B cell (primary cell): ENCODE measurements around the gene HLA-DOB. TPM values are rescaled to one million over a fixed set of nuclear protein-coding genes. Genes with fewer than 3 reads are reported as not detected.
A peak's percentile ranks its signal among the peaks of the same experiment; 100 is the strongest.

ENCODE experiments used
- ATAC-seq: fragments of 200-7000 bp; cut with Tn5 transposase; one replicate; pipeline ENCODE4 v1.10.0; 2021; ENCODE audit warnings: low read depth, mild to moderate bottlenecking, moderate number of reproducible peaks, moderate library complexity
- CTCF ChIA-PET: fragments of 350-600 bp; sonication (Branson Sonifier 250); formaldehyde crosslinking; loops from one replicate; lab custom pipeline; 2021; ENCODE audit warnings: antibody characterized with exemption, inconsistent platforms; lab: Charles Lee
- POLR2A ChIA-PET: fragments of 350-600 bp; sonication (Branson Sonifier 250); formaldehyde crosslinking; loops from one replicate; lab custom pipeline; 2021; ENCODE audit warnings: antibody characterized with exemption; lab: Charles Lee
- DNase-seq: peaks from one replicate; pipeline ENCODE4 v3.0.0; 2013
- H2AFZ ChIP-seq: 2 replicates; pipeline ENCODE4 v1.6.1; 2012; ENCODE audit warnings: mild to moderate bottlenecking, low read depth, low read length; ENCODE audit not compliant: insufficient read depth, poor library complexity, severe bottlenecking
- H3K27ac ChIP-seq, 2 donors: 1 replicate in 1 of 2; 2 replicates in 1 of 2; pipeline ENCODE4 v1.5.1; 2012 to 2013; ENCODE audit warnings: low read length in 2 of 2, mild to moderate bottlenecking in 2 of 2, moderate library complexity in 1 of 2
- H3K27me3 ChIP-seq, 4 experiments: fragments of 200-600 bp in 1 of 4; sonication (generic) in 1 of 4; replicated peaks in 1 of 4; 1 replicate in 2 of 4; 2 replicates in 2 of 4; pipeline versions ENCODE4 v1.6.1 to v1.7.0; 2013 to 2016; ENCODE audit warnings: low read length in 3 of 4, mild to moderate bottlenecking in 2 of 4, mixed read lengths in 1 of 4, moderate library complexity in 1 of 4; ENCODE audit not compliant: insufficient read depth in 4 of 4, control insufficient read depth in 3 of 4; ENCODE audit errors: control extremely low read depth in 1 of 4
- H3K36me3 ChIP-seq, 2 experiments: replicated peaks in 1 of 2; 1 replicate in 1 of 2; 2 replicates in 1 of 2; pipeline versions ENCODE4 v1.6.1 to v1.7.1; 2013; ENCODE audit warnings: low read length in 1 of 2; ENCODE audit not compliant: insufficient read depth in 2 of 2, control insufficient read depth in 1 of 2; ENCODE audit errors: control extremely low read depth in 1 of 2, extremely low read depth in 1 of 2
- H3K4me1 ChIP-seq, 2 donors: fragments of 200-600 bp in 1 of 2; sonication (generic) in 1 of 2; 1 replicate in 1 of 2; 2 replicates in 1 of 2; pipeline versions ENCODE4 v1.5.1 to v1.6.1; 2013 to 2017; ENCODE audit warnings: low read length in 2 of 2; ENCODE audit not compliant: control insufficient read depth in 2 of 2, insufficient read depth in 2 of 2
- H3K4me2 ChIP-seq: replicated peaks from 2 replicates; pipeline ENCODE3; 2012; ENCODE audit warnings: mild to moderate bottlenecking, low read depth, low read length; ENCODE audit not compliant: poor library complexity, severe bottlenecking
- H3K4me3 ChIP-seq, 5 experiments: fragments of 200-600 bp in 1 of 5; sonication (generic) in 1 of 5; 1 replicate in 3 of 5; 2 replicates in 2 of 5; pipeline versions ENCODE4 v1.5.1 to v1.7.0; 2011 to 2016; ENCODE audit warnings: low read length in 4 of 5, mild to moderate bottlenecking in 4 of 5, low read depth in 2 of 5, control low read depth in 1 of 5, moderate library complexity in 1 of 5; ENCODE audit not compliant: insufficient read depth in 1 of 5; ENCODE audit errors: control extremely low read depth in 1 of 5, extremely low read depth in 1 of 5
- H3K79me2 ChIP-seq: fragments of 200-600 bp; sonication (generic); one replicate; pipeline ENCODE4 v1.6.0; 2016; ENCODE audit warnings: low read length; ENCODE audit not compliant: control insufficient read depth, insufficient read depth
- H3K9ac ChIP-seq: fragments of 200-600 bp; sonication (generic); 2 replicates; pipeline ENCODE4 v1.6.1; 2017; ENCODE audit warnings: mild to moderate bottlenecking, low read length, moderate library complexity
- H3K9me3 ChIP-seq, 3 donors: one replicate each; pipeline versions ENCODE4 v1.6.1 to v1.7.1; 2013; ENCODE audit warnings: low read length in 2 of 3; ENCODE audit not compliant: control insufficient read depth in 2 of 3, insufficient read depth in 1 of 3; ENCODE audit errors: control extremely low read depth in 1 of 3
- H4K20me1 ChIP-seq: 2 replicates; pipeline ENCODE4 v1.6.0; 2012; ENCODE audit warnings: mild to moderate bottlenecking, low read length; ENCODE audit not compliant: insufficient read depth, control insufficient read depth, poor library complexity, severe bottlenecking
- H3K27ac Mint-ChIP-seq: one replicate; pipeline ENCODE4 v1.8.0; 2021; ENCODE audit warnings: mixed read lengths
- H3K27me3 Mint-ChIP-seq: one replicate; pipeline ENCODE4 v1.8.0; 2021; ENCODE audit warnings: mixed read lengths
- H3K4me1 Mint-ChIP-seq: one replicate; pipeline ENCODE4 v1.8.0; 2021; ENCODE audit warnings: mixed read lengths
- H3K4me3 Mint-ChIP-seq: one replicate; pipeline ENCODE4 v1.8.0; 2021; ENCODE audit warnings: mixed read lengths
- H3K9me3 Mint-ChIP-seq: one replicate; pipeline ENCODE4 v1.8.0; 2022; ENCODE audit warnings: mixed read lengths; ENCODE audit not compliant: insufficient read depth
- EZH2 ChIP-seq: IDR thresholded peaks from 2 replicates; pipeline ENCODE4 v1.6.1; 2012; ENCODE audit warnings: borderline replicate concordance, low read depth, mild to moderate bottlenecking, moderate library complexity, low read length; ENCODE audit not compliant: insufficient read depth, poor library complexity, severe bottlenecking
- WGBS: methylation state at CpG from one replicate; pipeline ENCODE4 v1.1.5; 2013; ENCODE audit warnings: missing lambda C conversion rate; ENCODE audit not compliant: insufficient coverage; 5-methylcytosine and 5-hydroxymethylcytosine counted together
- intact Hi-C: fragments of 100-400 bp; cut with micrococcal nuclease; formaldehyde crosslinking; loops from one replicate; pipeline ENCODE4 v1.10.0; 2022
- polyA plus RNA-seq: library from polyadenylated mRNA; depleted of rRNA; stranded (reverse); fragments of >200 nt; gene quantifications from 2 replicates; pipeline ENCODE4 v1.2.3, GENCODE V29; 2012
- total RNA-seq, 2 donors: library from RNA; stranded (reverse); fragments of 120-200 nt in 1 of 2; gene quantifications; 1 replicate in 1 of 2; 2 replicates in 1 of 2; pipeline versions ENCODE4 v1.2.3 to v1.2.4, GENCODE V29; 2013 to 2022
- TF ChIP-seq, protein P1 (sequence below): fragments of 200-600 bp; IDR thresholded peaks from one replicate; pipeline ENCODE4 v1.8.0; 2022; ENCODE audit warnings: antibody characterized with exemption, mild to moderate bottlenecking

HLA-DOB gene
- total and polyA plus RNA-seq, 2 donors (not counting 1 experiment from before 2014, with no cell fraction given): 109 to 231 TPM

GRCh38 chr6:32847795-32848194, 31.0 kb upstream of the HLA-DOB start:
- H3K27me3 ChIP-seq: no peaks in the 10 kb centered on the region
- Mint-ChIP-seq H3K4me3 (peak overlapping the region; percentile 44), H3K27me3 (no peaks in the 10 kb centered on the region), H3K27ac (peak overlapping the region; percentile 66), H3K4me1 (peaks cover 83% of the 10 kb centered on the region), H3K9me3 (no peaks in the 10 kb centered on the region)
- H4K20me1 ChIP-seq: peaks cover 25% of the 10 kb centered on the region
- H3K4me3 ChIP-seq: no peak overlapping the region
- peaks cover 99% of the 10 kb centered on the region for H3K79me2 ChIP-seq
- ChIA-PET POLR2A (no interaction called here), CTCF (interaction anchor here (1.8 to 11.0 kb wide), 2 partner anchors 9 kb away, joined by 8 to 359 read pairs; partner anchors contain the start of genes PSMB9, TAP1 and TAP2)
- no peaks in the 10 kb centered on the region for H3K9me3 ChIP-seq
- no peak for DNase-seq
- peaks cover 18 to 73% of the 10 kb centered on the region in 2 experiments for H3K36me3 ChIP-seq
- peaks cover 64 to 77% of the 10 kb centered on the region in 2 donors for H3K4me1 ChIP-seq
- H3K27ac ChIP-seq: peak overlapping the region in 1 of 2 donors; percentile 97
- TF ChIP-seq, protein P1, sequence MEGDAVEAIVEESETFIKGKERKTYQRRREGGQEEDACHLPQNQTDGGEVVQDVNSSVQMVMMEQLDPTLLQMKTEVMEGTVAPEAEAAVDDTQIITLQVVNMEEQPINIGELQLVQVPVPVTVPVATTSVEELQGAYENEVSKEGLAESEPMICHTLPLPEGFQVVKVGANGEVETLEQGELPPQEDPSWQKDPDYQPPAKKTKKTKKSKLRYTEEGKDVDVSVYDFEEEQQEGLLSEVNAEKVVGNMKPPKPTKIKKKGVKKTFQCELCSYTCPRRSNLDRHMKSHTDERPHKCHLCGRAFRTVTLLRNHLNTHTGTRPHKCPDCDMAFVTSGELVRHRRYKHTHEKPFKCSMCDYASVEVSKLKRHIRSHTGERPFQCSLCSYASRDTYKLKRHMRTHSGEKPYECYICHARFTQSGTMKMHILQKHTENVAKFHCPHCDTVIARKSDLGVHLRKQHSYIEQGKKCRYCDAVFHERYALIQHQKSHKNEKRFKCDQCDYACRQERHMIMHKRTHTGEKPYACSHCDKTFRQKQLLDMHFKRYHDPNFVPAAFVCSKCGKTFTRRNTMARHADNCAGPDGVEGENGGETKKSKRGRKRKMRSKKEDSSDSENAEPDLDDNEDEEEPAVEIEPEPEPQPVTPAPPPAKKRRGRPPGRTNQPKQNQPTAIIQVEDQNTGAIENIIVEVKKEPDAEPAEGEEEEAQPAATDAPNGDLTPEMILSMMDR: no peak
- no peak for TF ChIP-seq EZH2
- peak overlapping the region; percentile 73 for H3K4me2 ChIP-seq
- no peak for ATAC-seq
- H3K9ac ChIP-seq: no peak overlapping the region
- WGBS: 93% methylated on average over 8 of the region's 8 CpGs
- no peak overlapping the region for H2AFZ ChIP-seq
- intact Hi-C loops: no loop called here

- Histone ChIP-seq H3K9me3 (no peaks in the 10 kb centered on the region), H3K4me1 (peaks cover 68 to 79% of the 10 kb centered on the region in 2 donors), H4K20me1 (peaks cover 19% of the 10 kb centered on the region), H3K27me3 (no peaks in the 10 kb centered on the region), H3K27ac (peak overlapping the region in 1 of 2 donors; percentile 97), H3K4me2 (peak overlapping the region; percentile 73), H3K9ac (no peak overlapping the region), H3K36me3 (peaks cover 20 to 78% of the 10 kb centered on the region in 2 experiments), H3K4me3 (no peak overlapping the region), H3K79me2 (peaks cover 99% of the 10 kb centered on the region), H2AFZ (no peak overlapping the region)
- intact Hi-C loops: no loop called here
- WGBS: 97% methylated on average over 6 of the region's 10 CpGs
- Mint-ChIP-seq H3K4me3 (peak overlapping the region; percentile 44), H3K27ac (peak overlapping the region; percentile 66), H3K9me3 (no peaks in the 10 kb centered on the region), H3K27me3 (no peaks in the 10 kb centered on the region), H3K4me1 (peaks cover 83% of the 10 kb centered on the region)
- ChIA-PET POLR2A (interaction anchor here (3.8 kb wide), 1 partner anchor 125 kb away, joined by 53 read pairs; no protein-coding TSS in a partner anchor), CTCF (interaction anchor here (0.6 to 11.0 kb wide), 4 partner anchors 8 to 1017 kb away, joined by 3 to 359 read pairs (median 30); partner anchors contain the start of genes PSMB9, TAP1 and TAP2)
- ATAC-seq: no peak
- no peak for TF ChIP-seq EZH2
- TF ChIP-seq, protein P1: no peak
- DNase-seq: no peak
Measured at GRCh38 chr6:32847004-32847403, 30.2 kb upstream of the HLA-DOB start.
